Spleen (tissue), 7 donors: ENCODE results near the gene LGALS12.

Experiments
- CTCF ChIP-seq, 11 experiments: fragments of 200-600 bp in 7 of 11; fragments of 450-650 bp in 4 of 11; sonication (generic) in 4 of 11; IDR thresholded peaks in 8 of 11; conservative IDR thresholded peaks in 3 of 11; 1 replicate in 7 of 11; 2 replicates in 4 of 11; pipeline versions ENCODE4 v1.4.0 to v1.8.0; 2016 to 2021; ENCODE audit warnings: antibody characterized with exemption in 11 of 11, inconsistent platforms in 4 of 11, mild to moderate bottlenecking in 1 of 11
- POLR2A ChIP-seq, 3 donors: fragments of 450-650 bp; IDR thresholded peaks; one replicate each; pipeline ENCODE4 v1.5.1; 2017; ENCODE audit warnings: antibody characterized with exemption in 3 of 3, mild to moderate bottlenecking in 1 of 3
- donor health status: DM: no; HTN: no; CAD: no; lungs with moderate emphysema.
- donor health status: DM: no; HTN: no; CAD: no.
- donor health status: DM: no; HTN: no; CAD: no.

- no peak for TF ChIP-seq POLR2A (IDR thresholded peaks at IDR 0.05)
- no peak for TF ChIP-seq CTCF (IDR thresholded peaks at IDR 0.05 in 8 of 11, conservative IDR thresholded peaks at IDR 0.05 in 3 of 11)
Measured at GRCh38 chr11:63549411-63549810, 43.5 kb downstream of the LGALS12 start.
